Panc1 (cell line): ENCODE data around the gene HOTAIR.

Experiments
- CTCF ChIP-seq: fragments of 450-650 bp; IDR thresholded peaks from 2 replicates; pipeline ENCODE4 v1.5.1; 2017; ENCODE audit warnings: mild to moderate bottlenecking
- TF ChIP-seq, protein P1 (sequence below), 2 experiments: IDR thresholded peaks; 2 replicates each; pipeline ENCODE4 v1.6.1; 2011 to 2012; ENCODE audit warnings: low read depth in 2 of 2, control low read depth in 1 of 2, low read length in 1 of 2, mild to moderate bottlenecking in 1 of 2, moderate library complexity in 1 of 2; ENCODE audit not compliant: insufficient read depth in 1 of 2

- no peak for TF ChIP-seq CTCF
- TF ChIP-seq, protein P1, sequence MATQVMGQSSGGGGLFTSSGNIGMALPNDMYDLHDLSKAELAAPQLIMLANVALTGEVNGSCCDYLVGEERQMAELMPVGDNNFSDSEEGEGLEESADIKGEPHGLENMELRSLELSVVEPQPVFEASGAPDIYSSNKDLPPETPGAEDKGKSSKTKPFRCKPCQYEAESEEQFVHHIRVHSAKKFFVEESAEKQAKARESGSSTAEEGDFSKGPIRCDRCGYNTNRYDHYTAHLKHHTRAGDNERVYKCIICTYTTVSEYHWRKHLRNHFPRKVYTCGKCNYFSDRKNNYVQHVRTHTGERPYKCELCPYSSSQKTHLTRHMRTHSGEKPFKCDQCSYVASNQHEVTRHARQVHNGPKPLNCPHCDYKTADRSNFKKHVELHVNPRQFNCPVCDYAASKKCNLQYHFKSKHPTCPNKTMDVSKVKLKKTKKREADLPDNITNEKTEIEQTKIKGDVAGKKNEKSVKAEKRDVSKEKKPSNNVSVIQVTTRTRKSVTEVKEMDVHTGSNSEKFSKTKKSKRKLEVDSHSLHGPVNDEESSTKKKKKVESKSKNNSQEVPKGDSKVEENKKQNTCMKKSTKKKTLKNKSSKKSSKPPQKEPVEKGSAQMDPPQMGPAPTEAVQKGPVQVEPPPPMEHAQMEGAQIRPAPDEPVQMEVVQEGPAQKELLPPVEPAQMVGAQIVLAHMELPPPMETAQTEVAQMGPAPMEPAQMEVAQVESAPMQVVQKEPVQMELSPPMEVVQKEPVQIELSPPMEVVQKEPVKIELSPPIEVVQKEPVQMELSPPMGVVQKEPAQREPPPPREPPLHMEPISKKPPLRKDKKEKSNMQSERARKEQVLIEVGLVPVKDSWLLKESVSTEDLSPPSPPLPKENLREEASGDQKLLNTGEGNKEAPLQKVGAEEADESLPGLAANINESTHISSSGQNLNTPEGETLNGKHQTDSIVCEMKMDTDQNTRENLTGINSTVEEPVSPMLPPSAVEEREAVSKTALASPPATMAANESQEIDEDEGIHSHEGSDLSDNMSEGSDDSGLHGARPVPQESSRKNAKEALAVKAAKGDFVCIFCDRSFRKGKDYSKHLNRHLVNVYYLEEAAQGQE (IDR thresholded peaks at IDR 0.05; ENCODE audit: insufficient read depth in 1 of 2, low read depth in 2 of 2, low read length in 1 of 2) = no peak
Observed at GRCh38 chr12:53986686-53987483, 12.1 kb upstream of the HOTAIR start.
